ENCODE results near the gene NBPF26. TPM values are rescaled to one million over a fixed set of nuclear protein-coding genes. Genes with fewer than 3 reads are reported as not detected.
"Not testable (repeated sequence)": the region's sequence is repeated elsewhere in the genome, so short reads cannot be mapped to it uniquely, and the experiment has no call there.

Gene NBPF26
- total and polyA plus RNA-seq, 2 experiments from 2014 or later, result 8.0 to 17.6 TPM

GRCh38 chr1:120844186-120844944 is 120.6 kb downstream of the NBPF26 start:
- H4K20me1 ChIP-seq (ENCODE audit: insufficient read depth, poor library complexity, severe bottlenecking); H3K27me3 ChIP-seq; H3K36me3 ChIP-seq (replicated peaks; ENCODE audit: insufficient read depth, low read depth); H3K9me3 ChIP-seq (ENCODE audit: low read depth); H3K4me1 ChIP-seq (ENCODE audit: insufficient read depth); H3K79me2 ChIP-seq; H3K9me2 ChIP-seq (replicated peaks; ENCODE audit: insufficient read depth): not testable (repeated sequence)
- DNase-seq (ENCODE audit: low spot score), result peak; percentile 46
- peak overlapping the region; percentile 74 for H2AFZ ChIP-seq
- H3K4me2 ChIP-seq, result peak overlapping the region; percentile 80
- peak overlapping the region; percentile 49 for H3K4me3 ChIP-seq
- WGBS (ENCODE audit: low lambda C conversion rate, missing lambda C conversion rate), result 2% methylated on average over 32 of the region's 49 CpGs
- peak; percentile 53 for TF ChIP-seq CTCF (IDR thresholded peaks at IDR 0.05; ENCODE audit: poor library complexity)
- peak overlapping the region; percentile 84 for H3K27ac ChIP-seq

- not testable (repeated sequence) for H3K4me1 ChIP-seq (ENCODE audit: insufficient read depth); H2AFZ ChIP-seq; H3K27me3 ChIP-seq; H3K79me2 ChIP-seq; H3K4me3 ChIP-seq; DNase-seq (ENCODE audit: low spot score); H3K9me2 ChIP-seq (replicated peaks; ENCODE audit: insufficient read depth); H3K9me3 ChIP-seq (ENCODE audit: low read depth); H3K36me3 ChIP-seq (replicated peaks; ENCODE audit: insufficient read depth, low read depth); H4K20me1 ChIP-seq (ENCODE audit: insufficient read depth, poor library complexity, severe bottlenecking)
- peak overlapping the region; percentile 84 for H3K27ac ChIP-seq
- 0% methylated on average over 8 of the region's 21 CpGs for WGBS (ENCODE audit: low lambda C conversion rate, missing lambda C conversion rate)
- H3K4me2 ChIP-seq, result peak overlapping the region; percentile 80
Measured at GRCh38 chr1:120844945-120845330, 121.2 kb downstream of the NBPF26 start.

GRCh38 chr1:120849400-120850286 is 125.9 kb downstream of the NBPF26 start:
- H3K9me3 ChIP-seq (ENCODE audit: low read depth); H3K36me3 ChIP-seq (replicated peaks; ENCODE audit: insufficient read depth, low read depth); H3K4me1 ChIP-seq (ENCODE audit: insufficient read depth); H2AFZ ChIP-seq; H3K79me2 ChIP-seq; H4K20me1 ChIP-seq (ENCODE audit: insufficient read depth, poor library complexity, severe bottlenecking); H3K4me3 ChIP-seq; H3K9me2 ChIP-seq (replicated peaks; ENCODE audit: insufficient read depth); H3K27me3 ChIP-seq: not testable (repeated sequence)
- Histone ChIP-seq H3K4me2 (peak overlapping the region; percentile 69), H3K27ac (peak overlapping the region; percentile 89)
- DNase-seq (ENCODE audit: low spot score), result peak; percentile 3
- 57% methylated on average over 17 of the region's 27 CpGs for WGBS (ENCODE audit: low lambda C conversion rate, missing lambda C conversion rate)

GRCh38 chr1:120850287-120850536 is 126.5 kb downstream of the NBPF26 start:
- peak; percentile 61 for DNase-seq (ENCODE audit: low spot score)
- 11% methylated on average over 8 of the region's 8 CpGs for WGBS (ENCODE audit: low lambda C conversion rate, missing lambda C conversion rate)
- Histone ChIP-seq H3K27ac (peak overlapping the region; percentile 89), H3K4me2 (peak overlapping the region; percentile 69)
- not testable (repeated sequence) for H3K27me3 ChIP-seq; H2AFZ ChIP-seq; H3K4me1 ChIP-seq (ENCODE audit: insufficient read depth); H3K79me2 ChIP-seq; H3K9me2 ChIP-seq (replicated peaks; ENCODE audit: insufficient read depth); H4K20me1 ChIP-seq (ENCODE audit: insufficient read depth, poor library complexity, severe bottlenecking); H3K36me3 ChIP-seq (replicated peaks; ENCODE audit: insufficient read depth, low read depth); H3K9me3 ChIP-seq (ENCODE audit: low read depth); H3K4me3 ChIP-seq

- H3K9me3 ChIP-seq (ENCODE audit: low read depth); H3K4me3 ChIP-seq; H3K9me2 ChIP-seq (replicated peaks; ENCODE audit: insufficient read depth); H4K20me1 ChIP-seq (ENCODE audit: insufficient read depth, poor library complexity, severe bottlenecking); H3K27me3 ChIP-seq; H3K79me2 ChIP-seq; H3K4me1 ChIP-seq (ENCODE audit: insufficient read depth); H3K36me3 ChIP-seq (replicated peaks; ENCODE audit: insufficient read depth, low read depth): not testable (repeated sequence)
- H3K27ac ChIP-seq, result peak overlapping the region; percentile 89
- DNase-seq (ENCODE audit: low spot score), result peak; percentile 93
- H3K4me2 ChIP-seq, result peak overlapping the region; percentile 69
- H2AFZ ChIP-seq, result peak overlapping the region; percentile 59
- under 1% methylated on average over 50 of the region's 50 CpGs for WGBS (ENCODE audit: low lambda C conversion rate, missing lambda C conversion rate)
Measured at GRCh38 chr1:120850537-120851421, 127.0 kb downstream of the NBPF26 start.

- not testable (repeated sequence) for H4K20me1 ChIP-seq (ENCODE audit: insufficient read depth, poor library complexity, severe bottlenecking); H3K36me3 ChIP-seq (replicated peaks; ENCODE audit: insufficient read depth, low read depth); H3K9me2 ChIP-seq (replicated peaks; ENCODE audit: insufficient read depth); H3K4me1 ChIP-seq (ENCODE audit: insufficient read depth); H3K9me3 ChIP-seq (ENCODE audit: low read depth); H3K4me2 ChIP-seq; DNase-seq (ENCODE audit: low spot score); H3K27me3 ChIP-seq; H3K27ac ChIP-seq; H2AFZ ChIP-seq; H3K79me2 ChIP-seq; H3K4me3 ChIP-seq
- 58% methylated on average over 2 of the region's 2 CpGs for WGBS (ENCODE audit: low lambda C conversion rate, missing lambda C conversion rate)
Measured at GRCh38 chr1:120858144-120858543, 134.4 kb downstream of the NBPF26 start.

- H3K9me3 ChIP-seq (ENCODE audit: low read depth); H3K4me1 ChIP-seq (ENCODE audit: insufficient read depth); DNase-seq (ENCODE audit: low spot score); H3K36me3 ChIP-seq (replicated peaks; ENCODE audit: insufficient read depth, low read depth); H3K4me2 ChIP-seq; H3K27me3 ChIP-seq; H3K79me2 ChIP-seq; H3K4me3 ChIP-seq; H3K9me2 ChIP-seq (replicated peaks; ENCODE audit: insufficient read depth); H4K20me1 ChIP-seq (ENCODE audit: insufficient read depth, poor library complexity, severe bottlenecking); H3K27ac ChIP-seq; H2AFZ ChIP-seq: not testable (repeated sequence)
- WGBS (ENCODE audit: low lambda C conversion rate, missing lambda C conversion rate), result 93% methylated on average over 3 of the region's 8 CpGs
Measured at GRCh38 chr1:120859615-120860234, 136.0 kb downstream of the NBPF26 start.
